HG02642 (cell line): Measurements from ENCODE around the gene GAL3ST2.
"Not testable (repeated sequence)": the region's sequence is repeated elsewhere in the genome, so short reads cannot be mapped to it uniquely, and the experiment has no call there.

ENCODE experiments used
- ATAC-seq: cut with Tn5 transposase; IDR thresholded peaks from one replicate; pipeline ENCODE4 v1.9.1; 2021; ENCODE audit warnings: mild to moderate bottlenecking; ENCODE audit not compliant: unreplicated experiment, poor library complexity

The GAL3ST2 gene

DNA sequence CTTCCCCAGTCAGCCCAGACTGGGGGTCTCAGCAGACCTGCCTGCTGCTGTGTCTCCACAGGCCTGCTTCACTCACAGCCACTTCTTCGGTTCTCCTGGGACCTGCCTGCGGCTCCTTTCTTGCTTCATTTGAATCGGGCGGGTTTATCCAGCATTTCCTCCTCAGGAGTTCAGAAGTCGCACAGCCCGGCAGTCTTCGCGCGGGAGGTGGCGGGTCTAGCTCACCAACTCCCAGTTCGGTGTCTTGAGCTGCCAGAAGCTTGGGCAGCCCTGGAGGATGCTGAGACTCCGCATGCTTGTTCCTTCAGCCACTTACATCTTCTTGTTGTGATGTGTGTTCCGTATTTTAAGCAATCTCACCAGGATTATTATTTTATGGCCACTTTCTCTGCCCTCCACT lies 31.3 kb upstream of the GAL3ST2 start:
- no peak for ATAC-seq

DNA sequence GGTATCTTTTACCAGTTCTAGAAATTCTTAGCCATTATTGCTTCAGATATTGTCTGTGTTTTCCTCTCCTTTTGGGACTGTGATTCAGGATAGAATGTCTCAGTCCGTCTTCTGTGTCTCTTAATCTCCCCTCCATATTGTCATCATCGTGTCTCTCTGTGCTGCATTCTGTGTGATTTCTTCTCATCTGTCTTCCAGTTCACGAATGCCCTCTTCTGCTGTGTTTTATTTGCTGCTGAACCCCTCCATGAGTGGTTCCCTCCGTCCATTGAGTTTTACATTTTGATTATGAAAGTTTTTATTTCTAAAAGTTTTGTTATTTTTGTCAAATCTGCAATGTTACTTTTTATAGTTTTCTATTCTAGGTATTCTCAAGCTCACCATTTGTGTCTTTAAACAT lies 30.5 kb upstream of the GAL3ST2 start:
- ATAC-seq, result no peak

DNA sequence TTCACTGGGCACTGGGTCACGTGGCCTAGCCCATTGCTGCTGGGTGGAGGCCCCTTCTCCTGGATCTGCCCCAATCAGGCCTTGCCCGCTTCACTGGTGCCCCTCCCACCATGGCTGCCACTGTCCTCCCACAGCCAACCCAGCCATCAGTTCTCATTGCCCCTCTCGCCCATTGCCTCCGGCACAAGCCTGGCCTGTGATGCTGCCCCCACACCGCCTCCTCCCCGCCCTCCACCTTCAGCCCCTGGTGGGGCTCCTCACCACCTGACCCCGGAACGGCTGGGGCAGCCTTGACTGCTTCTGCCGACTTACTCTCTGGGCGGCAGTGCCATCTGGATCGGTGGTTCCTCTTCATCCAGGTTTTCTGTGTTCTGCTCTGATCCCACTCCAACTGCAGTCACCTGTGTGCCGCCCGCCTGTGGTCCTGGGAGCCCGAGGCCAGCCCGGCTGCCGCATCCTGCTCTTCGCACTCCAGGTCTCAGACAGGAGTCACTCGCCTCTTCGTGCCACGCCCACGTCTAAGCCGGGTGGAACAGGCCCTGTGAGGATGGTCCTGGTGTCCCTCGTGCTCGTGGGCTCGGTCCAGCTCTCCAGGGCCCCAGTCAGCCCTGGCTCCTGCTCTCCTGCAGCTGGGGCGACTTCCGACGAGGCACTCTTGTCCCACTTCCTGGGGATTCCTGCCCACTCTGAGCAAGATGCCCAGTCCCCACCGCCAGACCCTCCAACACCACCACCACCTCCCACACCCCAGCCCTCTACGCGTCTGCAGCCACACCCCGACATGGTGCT lies 28.0 kb upstream of the GAL3ST2 start:
- no peak for ATAC-seq

DNA sequence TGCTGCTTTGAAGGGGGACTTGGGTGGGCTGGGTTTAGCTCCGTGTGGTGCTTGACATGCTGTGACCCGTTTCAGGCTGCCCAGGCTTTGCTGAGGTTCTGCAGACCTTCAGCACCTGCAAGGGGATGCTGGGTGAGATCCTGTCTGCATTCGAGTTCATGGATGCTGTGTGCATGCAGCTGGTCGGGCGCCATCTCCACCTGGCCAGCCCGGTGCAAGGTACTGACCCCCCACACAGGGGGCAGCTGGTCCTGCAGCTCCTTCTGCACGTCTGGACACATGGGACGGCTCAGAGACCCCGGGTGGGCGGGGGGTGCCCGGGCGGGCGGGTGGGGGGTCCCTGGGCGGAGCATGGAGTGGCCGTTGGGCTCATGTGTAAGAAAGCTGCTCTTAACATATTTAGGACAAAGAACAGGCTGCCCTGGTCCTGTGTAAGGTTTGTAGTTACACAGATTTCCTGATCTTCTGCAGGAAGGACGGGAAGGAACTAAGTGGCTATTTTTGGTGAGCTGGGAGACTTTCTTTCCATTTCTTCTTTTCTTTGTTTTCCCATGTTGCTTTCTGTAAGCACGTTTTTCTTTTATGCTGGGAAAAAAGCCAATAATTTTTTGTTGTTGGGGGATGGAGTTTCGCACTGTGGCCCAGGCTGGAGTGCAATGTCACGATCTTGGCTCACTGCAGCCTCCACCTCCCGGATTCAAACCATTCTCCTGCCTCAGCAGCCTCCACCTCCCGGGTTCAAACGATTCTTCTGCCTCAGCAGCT lies 26.4 kb upstream of the GAL3ST2 start:
- ATAC-seq, result no peak

DNA sequence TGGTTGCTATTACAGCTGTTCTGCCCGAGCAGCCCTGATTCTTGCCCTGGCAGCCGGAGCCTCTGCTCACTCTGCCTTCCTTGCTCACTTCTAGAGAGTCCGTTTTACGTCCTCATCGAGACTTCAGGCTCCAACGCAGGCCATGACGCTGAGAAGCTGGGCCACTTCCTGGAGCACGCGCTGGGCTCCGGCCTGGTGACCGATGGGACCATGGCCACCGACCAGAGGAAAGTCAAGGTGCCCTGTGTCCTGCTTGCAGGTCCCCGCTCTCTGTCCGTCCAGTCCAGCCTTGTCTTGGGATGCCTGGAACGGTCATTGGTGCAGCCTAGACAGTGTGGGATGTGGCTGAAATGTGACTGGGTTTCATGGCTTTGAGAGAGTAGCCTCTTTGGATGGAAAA lies 25.5 kb upstream of the GAL3ST2 start:
- ATAC-seq, result no peak

DNA sequence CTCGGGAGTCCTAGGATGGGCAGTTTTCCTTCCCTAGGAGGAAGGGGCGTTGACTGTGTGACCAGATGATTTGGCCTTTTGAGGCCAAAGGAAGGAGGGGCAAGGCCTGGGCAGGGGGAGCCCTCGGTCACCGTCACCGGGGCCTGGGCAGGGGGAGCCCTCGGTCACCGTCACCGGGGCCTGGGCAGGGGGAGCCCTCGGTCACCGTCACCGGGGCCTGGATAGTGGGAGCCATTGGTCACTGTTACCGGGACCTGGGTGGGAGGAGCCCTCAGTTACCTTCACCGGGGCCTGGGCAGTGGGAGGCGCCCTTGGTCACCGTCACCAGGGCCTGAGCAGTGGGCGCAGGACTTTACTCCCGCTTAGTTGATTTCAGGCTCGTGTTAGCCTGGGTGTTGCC lies 24.8 kb upstream of the GAL3ST2 start:
- no peak for ATAC-seq

DNA sequence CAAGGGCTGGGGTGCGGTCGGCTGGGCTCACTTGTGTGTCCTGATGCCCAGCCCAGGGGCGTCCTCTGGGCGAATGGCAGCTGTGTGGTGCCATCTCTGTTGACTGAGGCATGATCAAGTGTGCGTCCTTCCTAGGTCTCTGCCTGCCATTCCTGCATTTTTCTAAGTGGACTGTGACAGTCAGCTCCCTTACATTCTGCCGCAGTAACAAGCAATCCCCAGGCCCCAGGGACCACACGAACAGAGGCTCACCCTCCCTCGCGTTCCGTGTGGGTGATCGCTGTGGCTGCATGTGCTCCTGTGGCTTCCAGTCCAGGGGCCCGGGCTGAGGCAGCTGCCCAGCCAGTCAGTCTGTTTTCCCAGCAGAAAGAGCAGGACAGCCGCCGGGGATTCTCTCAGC lies 24.4 kb upstream of the GAL3ST2 start:
- ATAC-seq, result no peak

DNA sequence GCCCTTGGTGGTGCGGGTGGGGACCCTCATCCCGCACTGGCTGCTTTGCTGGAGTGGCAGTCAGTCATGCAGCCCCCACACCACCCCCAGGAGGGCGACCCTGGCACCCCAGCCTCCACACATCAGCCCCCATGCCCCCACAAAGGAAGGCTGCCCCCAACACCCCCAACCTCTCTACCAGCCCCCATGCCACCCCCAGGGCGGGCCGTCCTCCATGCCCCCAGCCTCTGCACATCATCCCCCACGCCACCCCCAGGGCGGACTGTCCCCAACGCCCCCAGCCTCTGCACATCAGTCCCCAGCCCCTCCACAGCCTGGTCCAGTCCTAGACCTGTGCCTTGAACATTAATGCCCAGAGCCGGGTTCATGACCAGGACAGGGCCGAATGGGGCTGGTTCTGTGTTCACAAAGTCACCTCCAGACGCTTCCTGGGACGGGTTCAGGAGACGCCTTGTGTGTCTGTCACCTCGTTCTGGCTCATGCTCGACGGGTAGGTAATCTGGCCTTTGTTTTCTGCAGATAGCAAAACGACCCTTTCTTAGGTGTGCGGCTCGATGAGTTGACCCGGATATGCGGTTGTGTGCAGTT lies 23.8 kb upstream of the GAL3ST2 start:
- ATAC-seq, result no peak

DNA sequence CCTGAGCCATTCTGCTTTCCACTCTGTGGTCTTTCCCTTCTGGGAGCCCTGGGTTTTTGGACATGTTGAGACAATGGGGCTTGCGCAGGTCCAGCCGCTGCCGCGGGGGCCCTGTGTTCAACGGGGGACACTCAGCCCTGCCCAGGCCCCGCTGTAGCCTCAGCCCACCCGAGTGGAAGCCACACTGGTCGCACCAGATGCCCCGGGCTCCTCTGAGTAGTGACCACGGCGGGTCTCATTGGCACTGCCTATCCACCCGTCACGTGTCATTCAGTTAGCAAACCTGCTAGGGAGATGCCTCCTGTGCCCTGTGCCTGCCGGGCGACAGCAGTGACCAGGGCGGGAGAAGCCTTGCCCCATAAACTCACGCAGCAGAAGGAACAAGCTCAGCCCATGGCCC lies 23.1 kb upstream of the GAL3ST2 start:
- no peak for ATAC-seq

DNA sequence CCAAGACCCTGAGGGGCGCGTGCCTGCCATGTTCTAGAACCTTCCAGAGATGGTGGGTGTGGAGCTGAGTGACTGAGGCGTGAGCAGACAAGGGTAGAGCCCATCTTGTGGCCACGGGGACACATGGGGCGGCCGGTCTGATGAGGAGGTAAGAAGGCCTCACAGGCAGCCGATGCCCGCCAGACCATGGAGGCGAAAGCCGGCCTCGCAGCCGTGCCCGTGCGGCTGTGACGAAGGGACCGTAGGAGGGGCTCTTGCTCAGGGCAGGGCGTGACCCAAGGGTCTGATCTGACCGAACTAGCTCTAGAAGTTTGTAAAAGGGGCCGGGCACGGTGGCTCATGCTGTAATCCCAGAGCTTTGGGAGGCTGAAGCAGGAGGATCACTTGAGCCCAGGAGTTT lies 22.6 kb upstream of the GAL3ST2 start:
- no peak for ATAC-seq

DNA sequence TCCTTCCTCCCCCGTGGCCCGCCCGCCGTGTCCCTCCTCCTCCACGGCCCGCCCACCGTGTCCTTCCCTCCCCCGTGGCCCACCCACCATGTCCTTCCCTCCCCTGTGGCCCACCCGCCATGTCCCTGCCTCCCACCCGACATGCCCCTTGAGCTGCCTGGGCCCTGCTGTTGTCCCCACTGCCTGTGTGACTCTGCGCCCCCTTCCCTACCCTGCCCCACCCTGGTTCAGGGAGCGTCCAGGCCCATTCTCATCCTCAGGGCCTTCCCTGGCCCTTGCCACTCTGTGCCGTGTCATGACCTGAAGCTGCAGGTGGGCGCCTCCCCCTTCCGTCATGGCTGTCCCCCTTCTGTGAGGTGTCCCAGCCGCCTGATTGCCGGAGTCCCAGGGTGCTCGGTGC lies 21.5 kb upstream of the GAL3ST2 start:
- ATAC-seq, result no peak

DNA sequence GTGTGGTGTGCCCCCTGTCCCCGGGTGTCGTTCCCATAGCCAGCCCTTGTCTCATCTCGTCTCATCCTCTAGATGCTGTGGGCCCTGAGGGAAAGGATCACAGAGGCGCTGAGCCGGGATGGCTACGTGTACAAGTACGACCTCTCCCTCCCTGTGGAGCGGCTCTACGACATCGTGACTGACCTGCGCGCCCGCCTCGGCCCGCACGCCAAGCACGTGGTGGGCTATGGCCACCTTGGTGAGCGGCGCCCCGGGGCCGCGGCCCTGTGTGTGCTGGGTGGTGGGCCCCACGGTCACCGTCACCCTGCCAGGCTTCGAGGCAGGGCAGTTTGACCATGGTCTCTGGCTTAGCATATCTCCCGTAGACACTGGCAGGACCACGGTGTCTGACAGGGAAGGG lies 20.8 kb upstream of the GAL3ST2 start:
- ATAC-seq, result no peak

DNA sequence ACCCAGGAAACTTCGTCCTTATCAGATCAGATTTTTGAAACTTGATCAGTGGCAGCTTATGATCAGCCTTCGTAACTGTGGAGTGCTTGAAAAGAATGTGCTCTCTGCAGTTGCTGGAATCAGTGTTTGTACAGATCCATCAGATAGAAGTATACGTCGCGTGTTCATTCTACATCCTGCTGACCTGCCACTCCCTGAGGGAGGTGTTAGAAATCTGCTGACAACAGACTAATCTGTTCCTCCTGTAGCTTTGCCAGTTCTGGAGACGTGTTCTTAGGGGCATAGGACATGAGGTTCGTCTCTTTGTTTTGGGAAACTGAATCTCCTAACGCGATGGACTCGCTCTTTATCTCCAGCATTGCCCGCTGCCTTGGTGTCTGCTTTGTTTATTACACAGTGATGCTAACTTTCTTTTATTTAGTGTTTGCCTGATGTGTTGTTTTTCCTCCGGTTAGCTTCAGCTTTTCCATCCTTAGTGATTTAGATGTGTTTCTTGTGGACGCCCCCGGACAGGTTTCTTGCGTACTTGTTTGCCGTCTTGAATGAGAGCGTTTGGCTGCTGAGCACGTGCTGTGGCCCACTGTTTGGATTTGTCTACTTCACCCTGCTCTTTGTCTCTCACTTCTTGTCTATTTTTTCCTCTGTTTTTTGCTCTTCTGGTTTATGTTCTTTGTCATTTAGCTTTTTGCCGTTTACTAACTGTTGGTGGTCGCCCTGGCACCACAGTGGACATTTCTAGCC lies 17.4 kb upstream of the GAL3ST2 start:
- ATAC-seq, result no peak

DNA sequence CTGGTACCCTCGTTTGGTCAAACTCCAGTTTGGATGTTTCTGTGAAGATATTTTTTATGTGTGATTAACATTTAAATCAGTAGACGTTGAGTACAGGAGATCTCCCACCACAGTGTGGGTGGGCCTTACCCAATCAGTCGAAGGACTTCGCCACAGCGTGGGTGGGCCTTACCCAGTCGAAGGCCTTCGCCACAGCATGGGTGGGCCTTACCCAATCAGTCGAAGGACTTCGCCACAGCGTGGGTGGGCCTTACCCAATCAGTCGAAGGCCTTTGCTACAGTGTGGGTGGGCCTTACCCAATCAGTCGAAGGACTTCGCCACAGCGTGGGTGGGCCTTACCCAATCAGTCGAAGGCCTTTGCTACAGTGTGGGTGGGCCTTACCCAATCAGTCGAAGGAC lies 16.7 kb upstream of the GAL3ST2 start:
- ATAC-seq, result not testable (repeated sequence)

DNA sequence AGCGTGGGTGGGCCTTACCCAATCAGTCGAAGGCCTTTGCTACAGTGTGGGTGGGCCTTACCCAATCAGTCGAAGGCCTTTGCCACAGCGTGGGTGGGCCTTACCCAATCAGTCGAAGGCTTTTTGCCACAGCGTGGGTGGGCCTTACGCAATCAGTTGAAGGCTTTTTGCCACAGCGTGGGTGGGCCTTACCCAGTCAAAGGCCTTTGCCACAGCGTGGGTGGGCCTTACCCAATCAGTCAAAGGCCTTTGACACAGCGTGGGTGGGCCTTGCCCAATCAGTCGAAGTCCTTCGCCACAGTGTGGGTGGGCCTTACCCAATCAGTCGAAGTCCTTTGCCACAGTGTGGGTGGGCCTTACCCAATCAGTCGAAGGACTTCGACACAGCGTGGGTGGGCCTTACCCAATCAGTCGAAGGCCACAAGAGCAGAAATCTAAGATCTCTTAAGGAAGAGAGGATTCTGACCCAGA lies 16.3 kb upstream of the GAL3ST2 start:
- ATAC-seq, result no peak

DNA sequence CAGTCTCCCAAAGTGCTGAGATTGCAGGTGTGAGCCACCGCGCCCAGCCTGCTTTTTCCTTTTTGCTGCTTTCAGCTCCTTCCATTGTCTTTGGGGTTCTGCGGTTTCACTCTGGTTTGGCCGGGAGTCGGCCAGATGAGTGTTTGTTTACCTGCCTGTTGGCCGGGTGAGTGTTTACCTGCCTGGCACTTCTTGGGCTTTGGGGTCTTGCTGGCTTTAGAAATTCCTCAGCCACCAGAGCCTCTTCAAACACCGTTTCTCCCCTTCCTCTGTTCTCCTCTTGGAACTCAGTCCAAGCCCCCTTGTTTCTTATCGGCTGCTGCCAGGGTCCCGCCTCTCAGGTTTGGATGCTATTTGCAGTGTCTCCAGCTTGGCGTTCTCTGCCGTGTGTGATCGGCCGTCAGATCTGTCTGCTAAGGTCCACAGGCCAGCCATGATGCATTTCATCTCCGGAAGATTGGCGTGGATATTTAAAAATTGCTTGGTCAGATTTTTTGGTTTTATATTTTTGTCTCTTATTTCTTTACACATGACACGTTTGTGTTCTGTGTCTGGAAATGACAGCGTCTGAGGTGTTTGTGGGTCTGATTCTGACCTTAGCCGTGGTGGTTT lies 14.2 kb upstream of the GAL3ST2 start:
- no peak for ATAC-seq

DNA sequence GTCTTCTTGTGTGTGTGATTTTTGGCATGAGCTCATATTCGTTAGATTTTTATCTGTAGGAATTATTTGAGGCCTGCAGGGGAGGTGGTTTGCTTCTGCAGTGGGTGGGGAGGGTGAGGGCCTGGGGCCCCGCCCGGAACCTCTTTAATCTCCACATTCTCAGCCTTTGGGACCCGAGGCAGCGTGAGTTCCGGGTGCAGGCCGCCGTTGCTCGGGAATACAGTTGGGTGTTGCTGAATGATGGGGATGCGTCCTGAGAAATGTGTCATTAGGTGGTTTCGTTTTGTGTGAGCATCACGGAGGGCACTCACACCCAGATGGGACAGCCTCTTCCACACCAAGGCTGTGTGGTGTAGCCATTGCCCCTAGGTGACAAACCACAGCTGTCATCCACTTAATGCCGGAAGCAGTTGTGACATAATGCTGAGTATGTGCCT lies 13.7 kb upstream of the GAL3ST2 start:
- ATAC-seq, result no peak

DNA sequence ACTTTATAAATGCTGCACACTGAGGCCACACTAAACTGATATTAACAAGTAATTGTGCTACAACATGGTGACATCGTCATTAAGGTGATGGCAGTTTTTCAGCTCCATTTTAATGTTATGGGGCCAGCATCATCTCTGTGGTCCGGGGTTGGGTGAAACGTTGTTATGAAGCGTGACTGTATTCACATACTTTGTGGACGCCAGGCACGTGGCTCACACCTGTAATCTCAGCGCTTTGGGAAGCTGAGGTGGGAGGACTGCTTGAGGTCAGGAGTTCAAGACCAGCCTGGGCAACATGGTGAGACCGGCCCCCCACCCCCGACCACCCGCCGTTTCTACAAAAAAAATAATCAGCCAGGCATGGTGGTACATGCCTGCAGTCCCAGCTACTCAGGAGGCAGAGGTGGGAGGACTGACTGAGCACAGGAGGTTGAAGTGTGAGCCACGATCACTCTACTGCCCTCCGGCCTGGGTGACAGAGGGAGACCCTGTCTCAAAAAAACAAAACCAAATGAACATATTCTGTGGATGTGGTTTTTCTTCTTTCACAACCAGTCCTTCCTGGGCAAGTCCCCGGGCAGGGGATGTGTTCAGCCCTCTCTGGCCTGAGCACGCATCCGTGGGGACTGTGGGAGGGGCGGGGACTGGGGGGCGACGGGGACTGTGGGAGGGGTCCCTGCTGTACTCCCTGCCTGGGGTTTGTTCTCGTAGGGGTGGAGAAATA lies 12.9 kb upstream of the GAL3ST2 start:
- ATAC-seq, result no peak
